Spleen (tissue), 11 donors: ENCODE measurements around the gene PCNX3. TPM values are rescaled to one million over a fixed set of nuclear protein-coding genes. Genes with fewer than 3 reads are reported as not detected.
A peak's percentile ranks its signal among the peaks of the same experiment; 100 is the strongest.

ENCODE experiments used
- DNase-seq: peaks from one replicate; pipeline ENCODE4 v3.0.0-alpha.2; 2020
- H3K27ac ChIP-seq, 8 donors: fragments of 200-600 bp; sonication (generic) in 7 of 8; 1 replicate in 4 of 8; 2 replicates in 4 of 8; pipeline versions ENCODE4 v1.5.0 to v1.8.0; 2016 to 2021; ENCODE audit warnings: inconsistent platforms in 4 of 8, mild to moderate bottlenecking in 4 of 8, moderate library complexity in 1 of 8
- H3K27me3 ChIP-seq, 7 donors: fragments of 200-600 bp; sonication (generic) in 6 of 7; replicated peaks in 1 of 7; 1 replicate in 4 of 7; 2 replicates in 3 of 7; pipeline versions ENCODE4 v1.5.0 to v1.8.0; 2016 to 2021; ENCODE audit warnings: inconsistent platforms in 3 of 7, mild to moderate bottlenecking in 1 of 7
- H3K36me3 ChIP-seq, 6 donors: fragments of 200-600 bp; sonication (generic) in 5 of 6; 1 replicate in 4 of 6; 2 replicates in 2 of 6; pipeline versions ENCODE4 v1.5.0 to v1.8.0; 2016 to 2021; ENCODE audit warnings: inconsistent platforms in 2 of 6
- H3K4me1 ChIP-seq, 6 donors: fragments of 200-600 bp; sonication (generic) in 5 of 6; 1 replicate in 3 of 6; 2 replicates in 3 of 6; pipeline versions ENCODE4 v1.5.0 to v1.8.0; 2016 to 2021; ENCODE audit warnings: inconsistent platforms in 3 of 6
- H3K4me3 ChIP-seq, 8 donors: fragments of 200-600 bp; sonication (generic) in 7 of 8; 1 replicate in 4 of 8; 2 replicates in 4 of 8; pipeline versions ENCODE4 v1.5.0 to v1.8.0; 2016 to 2021; ENCODE audit warnings: inconsistent platforms in 4 of 8, mild to moderate bottlenecking in 4 of 8, moderate library complexity in 2 of 8
- H3K9me3 ChIP-seq, 8 donors: fragments of 200-600 bp; sonication (generic) in 7 of 8; 1 replicate in 4 of 8; 2 replicates in 4 of 8; pipeline versions ENCODE4 v1.5.0 to v1.8.0; 2016 to 2021; ENCODE audit warnings: inconsistent platforms in 4 of 8
- CTCF ChIP-seq, 11 experiments: fragments of 200-600 bp in 7 of 11; fragments of 450-650 bp in 4 of 11; sonication (generic) in 4 of 11; IDR thresholded peaks in 8 of 11; conservative IDR thresholded peaks in 3 of 11; 1 replicate in 7 of 11; 2 replicates in 4 of 11; pipeline versions ENCODE4 v1.4.0 to v1.8.0; 2016 to 2021; ENCODE audit warnings: antibody characterized with exemption in 11 of 11, inconsistent platforms in 4 of 11, mild to moderate bottlenecking in 1 of 11
- POLR2A ChIP-seq, 3 donors: fragments of 450-650 bp; IDR thresholded peaks; one replicate each; pipeline ENCODE4 v1.5.1; 2017; ENCODE audit warnings: antibody characterized with exemption in 3 of 3, mild to moderate bottlenecking in 1 of 3
- POLR2AphosphoS5 ChIP-seq, 3 donors: sonication (generic); formaldehyde crosslinking; IDR thresholded peaks; one replicate each; pipeline ENCODE4 v1.5.1; 2017; ENCODE audit warnings: antibody characterized with exemption in 3 of 3
- WGBS, 5 donors: extraction: QIAGEN DNeasy Blood & Tissue Kit in 3 of 5; methylation state at CpG; one replicate each; pipeline versions ENCODE4 v1.1.5 to v1.1.7; 2013 to 2018; 5-methylcytosine and 5-hydroxymethylcytosine counted together
- intact Hi-C: fragments of 100-400 bp; cut with DNase I; formaldehyde crosslinking; loops from one replicate; pipeline ENCODE4 v1.15.0; 2023; ENCODE audit warnings: low total_unique reads
- polyA plus RNA-seq, 3 donors: library from polyadenylated mRNA; stranded (reverse); fragments of 200-250 nt; gene quantifications; one replicate each; pipeline ENCODE4 v1.2.1, GENCODE V29; 2013
- total RNA-seq, 7 donors: library from RNA; depleted of rRNA in 3 of 7; stranded (reverse); fragments of >200 nt in 3 of 7; fragmentation: NEBNext Ultra II Directional in 4 of 7; extraction: Animal tissue kit (Norgen Biotek cat#: 25700) in 4 of 7; gene quantifications; one replicate each; pipeline versions ENCODE4 v1.1.0 to v1.2.1, GENCODE V29; 2016 to 2021
- donor health status: healthy with polysubstance abuse.
- donor health status: DM: no; HTN: no; CAD: no; lungs with moderate emphysema.
- donor health status: DM: no; HTN: no; CAD: no.
- donor health status: Bipolar disorder and iron deficiency.
- donor health status: healthy.
- donor health status: DM: no; HTN: no; CAD: no.
- donor health status: DM: yes; HTN: yes; CAD: no.

The PCNX3 gene
- total and polyA plus RNA-seq, 10 donors = 9.2 to 51.3 (median 46.9) TPM

- Histone ChIP-seq H3K4me1 (peaks cover 0 to 29% (median 11%) of the 10 kb centered on the region in 6 donors), H3K27me3 (no peaks in the 10 kb centered on the region), H3K27ac (peak overlapping the region in 3 of 8 donors; percentile 43 to 59 (median 55)), H3K36me3 (peaks cover 4 to 100% (median 97%) of the 10 kb centered on the region in 6 donors), H3K9me3 (no peaks in the 10 kb centered on the region), H3K4me3 (no peak overlapping the region)
- peak; percentile 93 for DNase-seq
- intact Hi-C loops = loop anchor here (5.0 kb wide), 1 partner anchor 192 kb away; no protein-coding TSS in a partner anchor
- peak; percentile 66 to 82 (median 71) for TF ChIP-seq POLR2AphosphoS5 (IDR thresholded peaks at IDR 0.05)
- no peak for TF ChIP-seq POLR2A (IDR thresholded peaks at IDR 0.05)
- TF ChIP-seq CTCF (IDR thresholded peaks at IDR 0.05 in 8 of 11, conservative IDR thresholded peaks at IDR 0.05 in 3 of 11) = peak; percentile 82 to 92 (median 87)
- WGBS, 5 donors = 64 to 71% (median 65%) methylated on average over 21 to 30 of the region's 30 CpGs
These were observed 10.2 kb downstream of the PCNX3 start for GRCh38 chr11:65625628-65626342.

GRCh38 chr11:65627202-65627601 is 11.6 kb downstream of the PCNX3 start:
- H3K27me3 ChIP-seq = no peaks in the 10 kb centered on the region
- H3K4me1 ChIP-seq = peaks cover 0 to 34% (median 15%) of the 10 kb centered on the region in 6 donors
- H3K9me3 ChIP-seq = no peaks in the 10 kb centered on the region
- 91 to 97% (median 95%) methylated on average over 13 of the region's 13 CpGs for WGBS, 5 donors
- H3K4me3 ChIP-seq = no peak overlapping the region
- peaks cover 4 to 100% (median 91%) of the 10 kb centered on the region in 6 donors for H3K36me3 ChIP-seq
- no peak overlapping the region for H3K27ac ChIP-seq
- no peak for DNase-seq
- intact Hi-C loops = loop anchor here (5.0 kb wide), 1 partner anchor 190 kb away; no protein-coding TSS in a partner anchor
- TF ChIP-seq POLR2AphosphoS5 (IDR thresholded peaks at IDR 0.05) (peak in 1 of 3 donors; percentile 57), CTCF (IDR thresholded peaks at IDR 0.05 in 8 of 11, conservative IDR thresholded peaks at IDR 0.05 in 3 of 11) (no peak)

- Histone ChIP-seq H3K27ac (no peak overlapping the region), H3K36me3 (peaks cover 4 to 100% (median 74%) of the 10 kb centered on the region in 6 donors), H3K27me3 (no peaks in the 10 kb centered on the region), H3K4me3 (no peak overlapping the region), H3K4me1 (peaks cover 18 to 58% (median 37%) of the 10 kb centered on the region in 6 donors), H3K9me3 (no peaks in the 10 kb centered on the region)
- TF ChIP-seq CTCF (IDR thresholded peaks at IDR 0.05 in 8 of 11, conservative IDR thresholded peaks at IDR 0.05 in 3 of 11) (no peak), POLR2AphosphoS5 (IDR thresholded peaks at IDR 0.05) (peak in 1 of 3 donors; percentile 32)
- intact Hi-C loops = loop anchor here (5.0 kb wide), 1 partner anchor 188 kb away; no protein-coding TSS in a partner anchor
- 88 to 96% (median 94%) methylated on average over 10 to 14 of the region's 14 CpGs for WGBS, 5 donors
- no peak for DNase-seq
These were observed 14.0 kb downstream of the PCNX3 start for GRCh38 chr11:65629579-65629978.

GRCh38 chr11:65630215-65630614 is 14.6 kb downstream of the PCNX3 start:
- Histone ChIP-seq H3K27ac (no peak overlapping the region), H3K36me3 (peaks cover 4 to 100% (median 74%) of the 10 kb centered on the region in 6 donors), H3K9me3 (no peaks in the 10 kb centered on the region), H3K4me3 (no peak overlapping the region), H3K4me1 (peaks cover 19 to 62% (median 41%) of the 10 kb centered on the region in 6 donors), H3K27me3 (no peaks in the 10 kb centered on the region)
- TF ChIP-seq POLR2A (IDR thresholded peaks at IDR 0.05) = no peak
- TF ChIP-seq POLR2AphosphoS5 (IDR thresholded peaks at IDR 0.05) = peak in 1 of 3 donors; percentile 47
- no peak for TF ChIP-seq CTCF (IDR thresholded peaks at IDR 0.05 in 8 of 11, conservative IDR thresholded peaks at IDR 0.05 in 3 of 11)
- 84 to 93% (median 89%) methylated on average over 10 to 11 of the region's 11 CpGs for WGBS, 5 donors
- no peak for DNase-seq
- intact Hi-C loops = loop anchor here (10.0 kb wide), 1 partner anchor 75 kb away; no protein-coding TSS in a partner anchor
